Ovary (tissue), 3 donors: ENCODE results near the gene VPS11.

Source experiments
- EP300 ChIP-seq: sonication (generic); formaldehyde crosslinking; IDR thresholded peaks from one replicate; pipeline ENCODE4 v1.6.1; 2017; ENCODE audit warnings: antibody characterized with exemption
- POLR2A ChIP-seq: fragments of 450-650 bp; IDR thresholded peaks from one replicate; pipeline ENCODE4 v1.6.1; 2017; ENCODE audit warnings: antibody characterized with exemption, mild to moderate bottlenecking, moderate library complexity
- TF ChIP-seq, protein P1 (sequence below), 3 donors: fragments of 450-650 bp in 2 of 3; fragments of 200-600 bp in 1 of 3; IDR thresholded peaks; one replicate each; pipeline versions ENCODE4 v1.5.1 to v1.8.0; 2016 to 2022; ENCODE audit warnings: antibody characterized with exemption in 3 of 3, mild to moderate bottlenecking in 1 of 3
- donor health status: DM: no; HTN: no; CAD: no.

DNA sequence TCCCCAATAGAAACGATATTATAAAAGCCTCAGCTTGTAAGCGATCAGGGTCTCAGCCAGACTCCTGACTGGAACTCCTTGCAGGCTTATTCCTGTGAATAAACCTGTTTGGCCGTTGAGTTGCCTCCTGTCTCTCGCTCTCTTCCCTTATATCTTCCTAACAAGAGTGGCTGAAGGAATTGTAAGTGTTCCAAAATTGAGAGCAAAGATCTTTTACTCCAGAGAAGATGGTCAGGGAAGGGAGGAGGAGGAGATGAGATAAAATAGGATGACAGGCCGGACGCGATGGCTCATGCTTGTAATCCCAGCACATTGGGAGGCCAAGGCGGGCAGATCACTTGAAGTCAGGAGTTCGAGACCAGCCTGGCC, 35.7 kb upstream of the VPS11 start:
- TF ChIP-seq, protein P1, sequence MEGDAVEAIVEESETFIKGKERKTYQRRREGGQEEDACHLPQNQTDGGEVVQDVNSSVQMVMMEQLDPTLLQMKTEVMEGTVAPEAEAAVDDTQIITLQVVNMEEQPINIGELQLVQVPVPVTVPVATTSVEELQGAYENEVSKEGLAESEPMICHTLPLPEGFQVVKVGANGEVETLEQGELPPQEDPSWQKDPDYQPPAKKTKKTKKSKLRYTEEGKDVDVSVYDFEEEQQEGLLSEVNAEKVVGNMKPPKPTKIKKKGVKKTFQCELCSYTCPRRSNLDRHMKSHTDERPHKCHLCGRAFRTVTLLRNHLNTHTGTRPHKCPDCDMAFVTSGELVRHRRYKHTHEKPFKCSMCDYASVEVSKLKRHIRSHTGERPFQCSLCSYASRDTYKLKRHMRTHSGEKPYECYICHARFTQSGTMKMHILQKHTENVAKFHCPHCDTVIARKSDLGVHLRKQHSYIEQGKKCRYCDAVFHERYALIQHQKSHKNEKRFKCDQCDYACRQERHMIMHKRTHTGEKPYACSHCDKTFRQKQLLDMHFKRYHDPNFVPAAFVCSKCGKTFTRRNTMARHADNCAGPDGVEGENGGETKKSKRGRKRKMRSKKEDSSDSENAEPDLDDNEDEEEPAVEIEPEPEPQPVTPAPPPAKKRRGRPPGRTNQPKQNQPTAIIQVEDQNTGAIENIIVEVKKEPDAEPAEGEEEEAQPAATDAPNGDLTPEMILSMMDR (IDR thresholded peaks at IDR 0.05): no peak
- TF ChIP-seq POLR2A: no peak
- TF ChIP-seq EP300: no peak
